SH-SY5Y (cell line): ENCODE results near the gene ASB9.

Experiments used
- GATA2 ChIP-seq: IDR thresholded peaks from 2 replicates; pipeline ENCODE4 v1.6.1; 2011; ENCODE audit warnings: mild to moderate bottlenecking, low read depth, low read length
- GATA3 ChIP-seq: IDR thresholded peaks from 2 replicates; pipeline ENCODE4 v1.6.1; 2011; ENCODE audit warnings: low read depth, mild to moderate bottlenecking, low read length, moderate library complexity

DNA sequence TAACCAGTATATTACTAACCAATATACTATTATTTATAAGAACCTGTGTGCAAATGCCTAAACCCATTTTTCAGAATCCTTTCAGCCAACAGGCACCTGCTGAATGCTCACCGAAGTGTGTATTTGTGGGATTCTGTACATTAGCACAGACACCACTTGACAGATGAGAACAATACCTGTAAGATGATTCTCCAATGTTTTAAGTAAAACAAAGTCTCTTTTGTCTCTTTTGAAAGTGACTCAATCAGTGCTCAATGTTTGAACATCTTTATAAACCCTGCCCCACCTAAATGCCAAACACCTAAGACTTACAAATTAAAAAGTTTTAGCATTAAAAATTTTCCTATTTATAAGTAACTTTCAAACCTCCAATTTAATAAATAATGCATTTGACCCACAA, 763 bp downstream of the ASB9 start:
- TF ChIP-seq GATA2 (no peak), GATA3 (no peak)
